ENCODE results near the gene OPA1. TPM values are rescaled to one million over a fixed set of nuclear protein-coding genes. Genes with fewer than 3 reads are reported as not detected.

Gene OPA1
- total and polyA plus RNA-seq, 2 of the 4 experiments (the other 2 are of a cell fraction), result 17.8 to 73.7 TPM

DNA sequence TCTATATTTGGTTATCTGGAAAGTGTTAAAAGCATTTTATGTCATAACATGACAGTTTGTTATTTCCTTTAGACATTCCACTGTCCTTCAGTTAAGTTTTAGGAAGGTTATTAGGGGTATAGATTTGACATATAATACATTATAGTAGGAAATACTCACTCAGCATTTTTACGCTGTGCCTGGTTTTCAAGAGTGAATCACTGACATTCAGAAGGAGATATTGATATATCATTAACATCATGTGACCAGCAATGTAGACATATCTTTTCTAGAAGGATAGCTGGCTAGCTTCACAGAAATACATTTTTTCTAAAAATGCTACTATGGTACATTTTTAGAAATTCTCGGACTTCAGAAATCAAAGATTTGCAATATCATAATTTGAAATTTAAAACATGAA lies 57.6 kb downstream of the OPA1 start:
- Histone ChIP-seq H2BK20ac (ENCODE audit: low read depth, low read length) (no peak overlapping the region), H3K9me1 (ENCODE audit: insufficient read depth, low read length) (no peaks in the 10 kb centered on the region), H3K14ac (replicated peaks; ENCODE audit: low read depth, low read length) (no peak overlapping the region), H4K5ac (ENCODE audit: low read depth, low read length) (no peak overlapping the region), H4K91ac (ENCODE audit: insufficient read depth, low read depth, low read length) (no peak overlapping the region), H3K4ac (ENCODE audit: low read depth, low read length) (no peak overlapping the region), H3K56ac (ENCODE audit: extremely low read depth, insufficient read depth, low read length) (no peak overlapping the region), H2AK9ac (replicated peaks; ENCODE audit: low read depth, low read length, poor library complexity) (no peak overlapping the region), H2AFZ (replicated peaks; ENCODE audit: low read length, poor library complexity) (no peak overlapping the region), H2BK15ac (ENCODE audit: low read depth, low read length) (no peak overlapping the region), H3K9me3 (ENCODE audit: control insufficient read depth, insufficient read depth, low read length) (no peaks in the 10 kb centered on the region), H4K20me1 (ENCODE audit: insufficient read depth, low read length) (no peaks in the 10 kb centered on the region), H2BK120ac (ENCODE audit: low read depth, low read length) (no peak overlapping the region), H3K79me1 (ENCODE audit: low read depth in 1 of 2, low read length in 2 of 2) (no peaks in the 10 kb centered on the region; a peak in 1 of 4 replicates), H3K4me3 (ENCODE audit: insufficient read depth, low read depth, low read length) (no peak overlapping the region), H3K4me2 (ENCODE audit: low read depth, low read length) (no peak overlapping the region), H3K23ac (ENCODE audit: low read depth, low read length) (no peak overlapping the region), H3K9ac (ENCODE audit: low read depth, low read length) (no peak overlapping the region), H3K4me1 (ENCODE audit: control insufficient read depth, insufficient read depth, low read length) (no peaks in the 10 kb centered on the region), H3K18ac (ENCODE audit: low read depth, low read length) (no peak overlapping the region), H2BK5ac (ENCODE audit: low read depth, low read length, poor library complexity, severe bottlenecking) (no peak overlapping the region), H3K27me3 (ENCODE audit: control insufficient read depth, insufficient read depth, low read length) (no peaks in the 10 kb centered on the region), H3K27ac (ENCODE audit: insufficient read depth, low read length) (no peak overlapping the region), H3K36me3 (ENCODE audit: control insufficient read depth, insufficient read depth, low read length) (peaks cover 3% of the 10 kb centered on the region), H4K8ac (ENCODE audit: low read depth in 2 of 2, low read length in 2 of 2) (no peak overlapping the region), H2AK5ac (ENCODE audit: low read depth, low read length) (no peak overlapping the region)
- DNase-seq (no peak), ATAC-seq (ENCODE audit: low read depth) (no peak)
- in situ Hi-C loops (cut with MboI; ENCODE audit: low sequenced_read_pairs), result no loop called here
- dilution Hi-C loops (cut with HindIII; ENCODE audit: low sequenced_read_pairs, unreplicated experiment), result no loop called here
- CTCF ChIA-PET, result interaction anchor here (1.0 kb wide), 1 partner anchor 9 kb away, joined by 3 read pairs; no protein-coding TSS in a partner anchor
- intact Hi-C loops (cut with micrococcal nuclease), result no loop called here
- TF ChIP-seq MAFK (IDR thresholded peaks at IDR 0.05; ENCODE audit: low read depth, low read length) (peak; percentile 68), FOS (IDR thresholded peaks at IDR 0.05; ENCODE audit: low read depth, low read length) (no peak)
- POLR2A ChIA-PET (ENCODE audit: unreplicated experiment), result no interaction called here
- BruUV-seq (replicated peaks), result no TSS peak
- no CpG with 5 or more reads among the region's 2 CpGs for WGBS, 2 experiments (ENCODE audit: extremely low coverage in 2 of 2, insufficient read length in 1 of 2)
